NT2/D1 (cell line): Measurements from ENCODE around the gene GRM7.

Source experiments
- DNase-seq: peaks from one replicate; pipeline ENCODE4 v3.0.0-alpha.2; 2011; ENCODE audit warnings: low read depth, low spot score
- H3K27me3 ChIP-seq: 2 replicates; pipeline ENCODE4 v1.6.0; 2011; ENCODE audit warnings: mild to moderate bottlenecking; ENCODE audit not compliant: insufficient read length, insufficient read depth
- H3K36me3 ChIP-seq: 2 replicates; pipeline ENCODE4 v1.6.1; 2011; ENCODE audit warnings: mild to moderate bottlenecking, low read length, mixed read lengths; ENCODE audit not compliant: insufficient read depth, insufficient read length
- H3K4me1 ChIP-seq: 2 replicates; pipeline ENCODE4 v1.5.1; 2011; ENCODE audit not compliant: insufficient read depth, insufficient read length
- H3K4me3 ChIP-seq: 2 replicates; pipeline ENCODE4 v1.5.1; 2011; ENCODE audit warnings: low read depth; ENCODE audit not compliant: insufficient read length
- H3K9ac ChIP-seq: 2 replicates; pipeline ENCODE4 v1.6.0; 2011; ENCODE audit warnings: low read depth; ENCODE audit not compliant: insufficient read length
- H3K9me3 ChIP-seq: 2 replicates; pipeline ENCODE4 v1.5.1; 2011; ENCODE audit warnings: mild to moderate bottlenecking, low read length; ENCODE audit not compliant: insufficient read depth
- SUZ12 ChIP-seq: IDR thresholded peaks from 2 replicates; pipeline ENCODE4 v1.6.1; 2011; ENCODE audit not compliant: insufficient read length, insufficient read depth; ENCODE audit errors: extremely low read depth
- YY1 ChIP-seq: IDR thresholded peaks from 2 replicates; pipeline ENCODE4 v1.6.1; 2011; ENCODE audit not compliant: insufficient read length, insufficient read depth
- ZNF274 ChIP-seq: IDR thresholded peaks from 2 replicates; pipeline ENCODE4 v1.6.1; 2011; ENCODE audit warnings: mild to moderate bottlenecking, low read depth, low read length

Gene GRM7

GRCh38 chr3:7263347-7264195 is 402.7 kb downstream of the GRM7 start:
- no peaks in the 10 kb centered on the region for H3K4me1 ChIP-seq
- TF ChIP-seq SUZ12: no peak
- TF ChIP-seq ZNF274: no peak
- no peak for TF ChIP-seq YY1
- peaks cover 11% of the 10 kb centered on the region; the same call in 1 of the 2 replicates for H3K9me3 ChIP-seq
- H3K9ac ChIP-seq: no peak overlapping the region
- no peaks in the 10 kb centered on the region for H3K27me3 ChIP-seq
- H3K4me3 ChIP-seq: no peak overlapping the region
- DNase-seq: no peak
- H3K36me3 ChIP-seq: no peaks in the 10 kb centered on the region

DNA sequence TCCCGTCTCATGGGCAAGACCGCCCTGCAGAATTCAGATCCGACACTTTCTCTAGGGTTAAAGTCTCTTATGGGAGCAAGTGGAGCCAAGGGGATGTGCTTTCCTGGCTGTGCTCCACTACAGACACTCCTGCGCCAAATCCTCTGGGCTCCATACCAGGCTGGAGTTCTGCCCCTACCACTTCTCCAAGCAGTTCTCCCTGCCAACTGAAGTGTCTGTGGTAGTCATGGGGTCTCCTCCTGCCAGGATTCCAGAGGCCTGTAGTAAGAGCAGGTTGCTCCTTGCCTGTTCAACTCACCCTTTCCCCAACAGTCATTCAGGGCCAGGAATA is 403.2 kb downstream of the GRM7 start:
- no peak for DNase-seq
- H3K9me3 ChIP-seq: peaks cover 11% of the 10 kb centered on the region; the same call in 1 of the 2 replicates
- H3K4me1 ChIP-seq: no peaks in the 10 kb centered on the region
- H3K36me3 ChIP-seq: no peaks in the 10 kb centered on the region
- no peak overlapping the region for H3K9ac ChIP-seq
- TF ChIP-seq YY1: no peak
- TF ChIP-seq ZNF274: no peak
- no peak for TF ChIP-seq SUZ12
- H3K27me3 ChIP-seq: no peaks in the 10 kb centered on the region
- H3K4me3 ChIP-seq: no peak overlapping the region

GRCh38 chr3:7265736-7266135 is 404.8 kb downstream of the GRM7 start:
- H3K4me1 ChIP-seq: no peaks in the 10 kb centered on the region
- TF ChIP-seq YY1 (no peak), SUZ12 (no peak), ZNF274 (no peak)
- DNase-seq: no peak
- H3K36me3 ChIP-seq: no peaks in the 10 kb centered on the region
- peaks cover 11% of the 10 kb centered on the region; the same call in 1 of the 2 replicates for H3K9me3 ChIP-seq
- H3K4me3 ChIP-seq: no peak overlapping the region
- H3K9ac ChIP-seq: no peak overlapping the region
- H3K27me3 ChIP-seq: no peaks in the 10 kb centered on the region

- no peak overlapping the region for H3K9ac ChIP-seq
- H3K9me3 ChIP-seq: peaks cover 11% of the 10 kb centered on the region; the same call in 1 of the 2 replicates
- DNase-seq: no peak
- H3K36me3 ChIP-seq: no peaks in the 10 kb centered on the region
- H3K27me3 ChIP-seq: no peaks in the 10 kb centered on the region
- no peak overlapping the region for H3K4me3 ChIP-seq
- H3K4me1 ChIP-seq: no peaks in the 10 kb centered on the region
- TF ChIP-seq YY1 (no peak), ZNF274 (no peak), SUZ12 (no peak)
Observed at GRCh38 chr3:7266551-7266950, 405.6 kb downstream of the GRM7 start.

DNA sequence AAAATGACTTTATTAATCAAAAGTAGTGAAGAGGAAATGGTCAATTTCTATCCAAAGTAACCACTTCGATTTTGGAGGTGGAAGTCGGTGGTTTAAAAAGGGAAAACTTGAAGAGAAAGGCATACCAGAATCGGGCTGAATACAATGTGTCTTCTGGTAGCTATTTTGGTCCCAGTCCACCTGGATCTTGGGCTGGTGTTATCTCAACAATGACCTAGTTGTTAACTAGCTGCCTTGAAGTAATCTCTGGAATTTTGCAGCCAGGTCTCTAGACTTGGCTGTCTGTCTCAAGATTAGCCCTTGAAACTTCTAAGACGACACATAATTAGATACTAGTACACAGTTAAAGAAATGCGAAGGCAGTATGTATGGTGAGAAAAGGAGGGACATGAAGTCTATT is 409.8 kb downstream of the GRM7 start:
- TF ChIP-seq SUZ12: no peak
- Histone ChIP-seq H3K4me3 (no peak overlapping the region), H3K36me3 (no peaks in the 10 kb centered on the region), H3K4me1 (no peaks in the 10 kb centered on the region), H3K27me3 (no peaks in the 10 kb centered on the region), H3K9ac (no peak overlapping the region), H3K9me3 (peaks cover 11% of the 10 kb centered on the region; the same call in 1 of the 2 replicates)
- no peak for DNase-seq

- no peak overlapping the region for H3K9ac ChIP-seq
- no peaks in the 10 kb centered on the region for H3K4me1 ChIP-seq
- DNase-seq: no peak
- H3K27me3 ChIP-seq: no peaks in the 10 kb centered on the region
- peaks cover 11% of the 10 kb centered on the region; the same call in 1 of the 2 replicates for H3K9me3 ChIP-seq
- TF ChIP-seq ZNF274 (no peak), YY1 (no peak), SUZ12 (no peak)
- H3K4me3 ChIP-seq: no peak overlapping the region
- H3K36me3 ChIP-seq: no peaks in the 10 kb centered on the region
Observed at GRCh38 chr3:7271631-7272030, 410.7 kb downstream of the GRM7 start.

DNA sequence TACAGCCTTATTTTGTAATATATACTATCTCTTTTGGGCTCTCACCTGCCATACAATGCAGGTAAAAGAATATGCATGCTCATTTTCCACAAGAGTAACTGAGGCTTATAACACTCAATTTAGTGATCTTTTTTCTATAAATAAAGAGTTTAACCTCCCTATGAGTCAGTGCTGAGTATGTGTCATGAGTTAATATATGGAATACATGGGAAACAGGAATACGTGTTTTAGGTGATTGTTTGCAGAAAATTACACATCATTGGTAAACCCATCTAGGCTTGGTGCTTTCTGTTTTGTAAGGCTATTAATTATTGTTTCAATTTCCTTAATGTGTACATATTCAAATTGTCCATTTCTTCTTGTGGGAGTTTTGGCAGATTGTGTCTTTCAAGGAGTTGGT is 411.3 kb downstream of the GRM7 start:
- TF ChIP-seq ZNF274: no peak
- no peak for TF ChIP-seq YY1
- TF ChIP-seq SUZ12: no peak
- no peaks in the 10 kb centered on the region for H3K36me3 ChIP-seq
- no peak for DNase-seq
- H3K9ac ChIP-seq: no peak overlapping the region
- no peak overlapping the region for H3K4me3 ChIP-seq
- no peaks in the 10 kb centered on the region for H3K4me1 ChIP-seq
- peaks cover 7% of the 10 kb centered on the region; the same call in 1 of the 2 replicates for H3K9me3 ChIP-seq
- H3K27me3 ChIP-seq: no peaks in the 10 kb centered on the region

- TF ChIP-seq YY1 (no peak), ZNF274 (no peak), SUZ12 (no peak)
- H3K4me1 ChIP-seq: no peaks in the 10 kb centered on the region
Observed at GRCh38 chr3:7275396-7275795, 414.5 kb downstream of the GRM7 start.

More at GRCh38 chr3:7275396-7275795, 414.5 kb downstream of the GRM7 start:
- Histone ChIP-seq H3K4me3 (no peak overlapping the region), H3K9me3 (no peaks in the 10 kb centered on the region), H3K36me3 (no peaks in the 10 kb centered on the region), H3K27me3 (no peaks in the 10 kb centered on the region), H3K9ac (no peak overlapping the region)
- DNase-seq: no peak
